BJ (cell line): ENCODE data around the gene LRP2. TPM values are rescaled to one million over a fixed set of nuclear protein-coding genes. Genes with fewer than 3 reads are reported as not detected.

Source experiments
- CTCF ChIA-PET: fragments of 350-600 bp; formaldehyde crosslinking; extraction: SDS; loops from one replicate; lab custom pipeline; 2021; ENCODE audit warnings: antibody characterized with exemption, inconsistent platforms; lab: Yijun Ruan, JAX
- POLR2A ChIA-PET: fragments of 300-600 bp; sonication (Branson Sonifier 250); formaldehyde crosslinking; extraction: SDS; loops from one replicate; lab custom pipeline; 2021; ENCODE audit warnings: antibody characterized with exemption; lab: Charles Lee
- DNase-seq: peaks from one replicate; pipeline ENCODE4 v3.0.0-alpha.2; 2011; ENCODE audit warnings: low read depth
- H3K27me3 ChIP-seq: 2 replicates; pipeline ENCODE4 v1.6.0; 2011; ENCODE audit warnings: low read length; ENCODE audit not compliant: control insufficient read depth, insufficient read depth
- H3K36me3 ChIP-seq: 2 replicates; pipeline ENCODE4 v1.5.1; 2011; ENCODE audit warnings: low read length; ENCODE audit not compliant: control insufficient read depth, insufficient read depth
- H3K4me3 ChIP-seq: 2 replicates; pipeline ENCODE4 v1.5.1; 2011; ENCODE audit warnings: low read depth, mild to moderate bottlenecking, control low read depth, low read length
- CTCF ChIP-seq: IDR thresholded peaks from 2 replicates; pipeline ENCODE4 v1.5.1; 2011; ENCODE audit warnings: low read depth, mild to moderate bottlenecking, control low read depth, inconsistent platforms, low read length, moderate library complexity; ENCODE audit not compliant: insufficient read depth
- polyA plus RNA-seq: library from polyadenylated mRNA; depleted of rRNA; stranded (reverse); fragments of >200 nt; gene quantifications from 2 replicates; pipeline ENCODE4 v1.2.3, GENCODE V29; 2011

Gene LRP2
- polyA plus RNA-seq, 1 experiment = not detected

- no peak for DNase-seq
- H3K36me3 ChIP-seq = no peaks in the 10 kb centered on the region
- H3K4me3 ChIP-seq = no peak overlapping the region
- H3K27me3 ChIP-seq = no peaks in the 10 kb centered on the region
- TF ChIP-seq CTCF = no peak
- ChIA-PET POLR2A (no interaction called here), CTCF (no interaction called here)
Measured at GRCh38 chr2:169178804-169179390, 183.4 kb downstream of the LRP2 start.

DNA sequence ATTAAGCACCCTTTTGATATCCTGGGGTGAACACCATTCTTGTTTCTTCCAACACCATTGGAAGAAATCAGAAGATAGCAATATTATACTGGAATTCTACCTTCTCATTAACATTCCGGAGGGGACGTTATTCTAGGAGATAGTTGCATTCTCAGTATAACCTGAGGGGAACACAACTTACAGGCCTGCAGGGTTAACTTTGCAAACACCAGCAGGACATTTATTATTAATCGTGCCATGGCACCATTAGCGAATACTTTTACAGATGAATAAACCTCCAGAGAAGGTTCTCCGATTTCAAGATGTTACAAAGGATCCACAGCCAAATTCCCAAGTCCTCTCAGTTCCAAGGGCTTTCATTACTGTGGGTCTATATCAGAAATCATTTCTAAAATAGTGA, 184.0 kb downstream of the LRP2 start:
- DNase-seq = no peak

DNA sequence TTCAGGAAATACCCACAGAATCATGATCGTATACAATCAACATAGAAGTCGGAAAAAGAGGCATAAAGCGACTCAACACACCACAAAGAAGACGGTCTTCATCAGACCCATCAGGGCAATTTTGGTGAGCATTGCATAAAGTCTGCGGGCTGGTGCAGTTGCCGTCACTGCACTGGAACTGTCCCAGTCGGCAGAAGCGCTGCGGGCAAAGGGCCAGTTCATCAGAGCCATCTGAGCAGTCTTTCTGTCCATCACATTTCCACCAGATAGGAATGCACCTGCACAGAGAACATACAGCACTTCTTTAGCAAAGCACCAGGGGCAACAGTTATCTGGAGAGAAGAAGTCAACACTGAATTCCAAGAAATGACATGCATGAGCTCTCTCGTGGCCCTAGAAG, 187.2 kb downstream of the LRP2 start:
- no peak overlapping the region for H3K4me3 ChIP-seq
- POLR2A ChIA-PET = no interaction called here
- CTCF ChIA-PET = no interaction called here
- H3K36me3 ChIP-seq = no peaks in the 10 kb centered on the region
- no peak for DNase-seq
- no peak for TF ChIP-seq CTCF
- H3K27me3 ChIP-seq = no peaks in the 10 kb centered on the region

More for the DNA sequence above, 184.0 kb downstream of the LRP2 start:
- Histone ChIP-seq H3K27me3 (no peaks in the 10 kb centered on the region), H3K4me3 (no peak overlapping the region), H3K36me3 (no peaks in the 10 kb centered on the region)
- POLR2A ChIA-PET = no interaction called here
- CTCF ChIA-PET = no interaction called here
- no peak for TF ChIP-seq CTCF

DNA sequence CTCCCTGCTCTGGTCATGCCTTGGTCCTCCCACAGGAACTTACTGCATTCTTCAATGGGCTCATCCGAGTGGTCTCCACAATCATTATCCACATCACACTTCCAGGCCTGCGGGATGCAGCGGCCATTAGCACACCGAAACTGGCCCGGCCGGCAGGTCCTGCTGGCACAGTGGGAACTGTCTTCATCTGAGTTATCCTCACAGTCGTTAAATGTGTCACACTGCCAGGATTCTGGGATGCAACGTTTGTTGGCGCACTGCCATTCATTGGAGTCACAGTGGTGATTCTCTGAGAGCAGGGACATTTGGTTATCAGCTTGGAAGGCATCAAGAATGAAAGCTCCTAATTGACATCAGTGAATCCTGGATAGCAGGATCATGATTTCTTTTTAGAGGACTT, 188.5 kb downstream of the LRP2 start:
- ChIA-PET POLR2A (no interaction called here), CTCF (interaction anchor here (1.1 kb wide), 1 partner anchor 220 kb away, joined by 3 read pairs; no protein-coding TSS in a partner anchor)
- Histone ChIP-seq H3K36me3 (no peaks in the 10 kb centered on the region), H3K4me3 (no peak overlapping the region), H3K27me3 (no peaks in the 10 kb centered on the region)
- DNase-seq = no peak
- no peak for TF ChIP-seq CTCF

GRCh38 chr2:169172914-169173313, 189.4 kb downstream of the LRP2 start:
- H3K4me3 ChIP-seq = no peak overlapping the region
- TF ChIP-seq CTCF = no peak
- no peak for DNase-seq
- ChIA-PET POLR2A (no interaction called here), CTCF (interaction anchor here (0.7 kb wide), 1 partner anchor 1601 kb away, joined by 3 read pairs; no protein-coding TSS in a partner anchor)
- H3K27me3 ChIP-seq = no peaks in the 10 kb centered on the region
- no peaks in the 10 kb centered on the region for H3K36me3 ChIP-seq
